SKM-1 treated with dmso at 0.1 percent for 144 hours (cell line): ENCODE data around the gene CHCHD4.

Experiments used
- DNase-seq: peaks from one replicate; lab custom pipeline; 2025; ENCODE audit not compliant: unreplicated experiment; lab: John Stamatoyannopoulos, UW

Gene CHCHD4

GRCh38 chr3:14124615-14125192 lies at the start of gene CHCHD4, which contains the start of gene TMEM43:
TSS of gene CHCHD4 (minus strand) at chr3:14124870. CDS start at chr3:14124676, 194 bp downstream.
TSS of gene TMEM43 (plus strand) at chr3:14125052. CDS start at chr3:14125194, 142 bp downstream.
- DNase-seq = peak; percentile 98

- no peak for DNase-seq
These were observed 47.8 kb upstream of the CHCHD4 start for GRCh38 chr3:14172496-14172895.

- no peak for DNase-seq
These were observed 46.0 kb upstream of the CHCHD4 start for GRCh38 chr3:14170531-14171159.

- DNase-seq = no peak
These were observed 45.2 kb upstream of the CHCHD4 start for GRCh38 chr3:14169871-14170270.

GRCh38 chr3:14169435-14169834 lies 44.8 kb upstream of the CHCHD4 start:
- no peak for DNase-seq

- DNase-seq = no peak
These were observed 42.4 kb upstream of the CHCHD4 start for GRCh38 chr3:14166877-14167603.

- DNase-seq = peak; percentile 21
These were observed 37.5 kb upstream of the CHCHD4 start for GRCh38 chr3:14162178-14162577.

GRCh38 chr3:14161282-14161681 lies 36.6 kb upstream of the CHCHD4 start:
- no peak for DNase-seq

GRCh38 chr3:14159426-14159825 lies 34.8 kb upstream of the CHCHD4 start:
- no peak for DNase-seq

GRCh38 chr3:14158370-14158769 lies 33.7 kb upstream of the CHCHD4 start:
- no peak for DNase-seq

GRCh38 chr3:14157951-14158350 lies 33.3 kb upstream of the CHCHD4 start:
- DNase-seq = no peak

- no peak for DNase-seq
These were observed 32.3 kb upstream of the CHCHD4 start for GRCh38 chr3:14156843-14157561.

GRCh38 chr3:14156201-14156600 lies 31.5 kb upstream of the CHCHD4 start:
- no peak for DNase-seq

GRCh38 chr3:14154895-14155440 lies 30.3 kb upstream of the CHCHD4 start:
- no peak for DNase-seq

GRCh38 chr3:14154276-14154675 lies 29.6 kb upstream of the CHCHD4 start:
- DNase-seq = no peak

- no peak for DNase-seq
These were observed 29.0 kb upstream of the CHCHD4 start for GRCh38 chr3:14153663-14154062.

- DNase-seq = no peak
These were observed 28.3 kb upstream of the CHCHD4 start for GRCh38 chr3:14152963-14153355.

- no peak for DNase-seq
These were observed 27.7 kb upstream of the CHCHD4 start for GRCh38 chr3:14152233-14152962.

GRCh38 chr3:14151471-14152083 lies 26.9 kb upstream of the CHCHD4 start:
- DNase-seq = no peak
